ENCODE data around the gene NSFL1C. TPM values are rescaled to one million over a fixed set of nuclear protein-coding genes. Genes with fewer than 3 reads are reported as not detected.

The NSFL1C gene
- total and polyA plus RNA-seq, 2 experiments from 2014 or later, result 48.9 to 92.2 TPM

- Histone ChIP-seq H3K4me3 (no peak overlapping the region), H3F3A (replicated peaks; ENCODE audit: low read depth) (no peaks in the 10 kb centered on the region), H3K4me1 (ENCODE audit: insufficient read depth) (no peaks in the 10 kb centered on the region), H3K79me2 (replicated peaks; ENCODE audit: insufficient read depth) (no peaks in the 10 kb centered on the region), H3K4me2 (no peak overlapping the region), H3K27me3 (ENCODE audit: insufficient read depth) (no peaks in the 10 kb centered on the region), H2AFZ (no peak overlapping the region), H4K20me1 (replicated peaks; ENCODE audit: insufficient read depth) (no peaks in the 10 kb centered on the region), H3K9me2 (ENCODE audit: insufficient read depth) (no peaks in the 10 kb centered on the region), H3K36me3 (ENCODE audit: insufficient read depth) (no peaks in the 10 kb centered on the region), H3K27ac (ENCODE audit: low read depth) (no peak overlapping the region)
- Mint-ChIP-seq H3K27me3 (ENCODE audit: insufficient read depth, low read depth, poor library complexity) (peaks cover 3% of the 10 kb centered on the region), H3K4me3 (no peak overlapping the region), H3K36me3 (ENCODE audit: low read depth) (peaks cover 6% of the 10 kb centered on the region; the same call in 2 of the 3 replicates), H3K9me3 (peaks cover 20% of the 10 kb centered on the region), H3K4me1 (peaks cover 10% of the 10 kb centered on the region), H3K27ac (no peak overlapping the region)
- no peak for DNase-seq (ENCODE audit: low spot score)
- no peak for TF ChIP-seq NANOG (IDR thresholded peaks at IDR 0.05; ENCODE audit: borderline replicate concordance)
- no peak for TF ChIP-seq STAT1 (IDR thresholded peaks at IDR 0.05; ENCODE audit: unreplicated experiment)
- no peak for ATAC-seq
Measured at GRCh38 chr20:1417790-1418189, 48.9 kb downstream of the NSFL1C start.

GRCh38 chr20:1417273-1417672 is 49.4 kb downstream of the NSFL1C start:
- H3K4me3 ChIP-seq, result no peak overlapping the region
- H3K4me2 ChIP-seq, result no peak overlapping the region
- DNase-seq (ENCODE audit: low spot score) (no peak), ATAC-seq (no peak)
- H3K36me3 ChIP-seq (ENCODE audit: insufficient read depth), result no peaks in the 10 kb centered on the region
- H3K79me2 ChIP-seq (replicated peaks; ENCODE audit: insufficient read depth), result no peaks in the 10 kb centered on the region
- no peaks in the 10 kb centered on the region for H4K20me1 ChIP-seq (replicated peaks; ENCODE audit: insufficient read depth)
- no peak overlapping the region for H2AFZ ChIP-seq
- no peaks in the 10 kb centered on the region for H3K4me1 ChIP-seq (ENCODE audit: insufficient read depth)
- Mint-ChIP-seq H3K4me1 (peaks cover 10% of the 10 kb centered on the region), H3K27ac (no peak overlapping the region), H3K4me3 (no peak overlapping the region), H3K36me3 (ENCODE audit: low read depth) (peaks cover 6% of the 10 kb centered on the region; the same call in 2 of the 3 replicates), H3K27me3 (ENCODE audit: insufficient read depth, low read depth, poor library complexity) (peaks cover 3% of the 10 kb centered on the region), H3K9me3 (peaks cover 20% of the 10 kb centered on the region)
- no peaks in the 10 kb centered on the region for H3K9me2 ChIP-seq (ENCODE audit: insufficient read depth)
- no peak overlapping the region for H3K27ac ChIP-seq (ENCODE audit: low read depth)
- no peaks in the 10 kb centered on the region for H3K27me3 ChIP-seq (ENCODE audit: insufficient read depth)
- no peaks in the 10 kb centered on the region for H3F3A ChIP-seq (replicated peaks; ENCODE audit: low read depth)
- TF ChIP-seq NANOG (IDR thresholded peaks at IDR 0.05; ENCODE audit: borderline replicate concordance), result no peak
- TF ChIP-seq CREB1 (CRISPR knock-in tag; IDR thresholded peaks at IDR 0.05; ENCODE audit: low read depth), result no peak
- TF ChIP-seq EZH2 (IDR thresholded peaks at IDR 0.05; ENCODE audit: low read depth, unreplicated experiment), result no peak
- TF ChIP-seq, protein P1, sequence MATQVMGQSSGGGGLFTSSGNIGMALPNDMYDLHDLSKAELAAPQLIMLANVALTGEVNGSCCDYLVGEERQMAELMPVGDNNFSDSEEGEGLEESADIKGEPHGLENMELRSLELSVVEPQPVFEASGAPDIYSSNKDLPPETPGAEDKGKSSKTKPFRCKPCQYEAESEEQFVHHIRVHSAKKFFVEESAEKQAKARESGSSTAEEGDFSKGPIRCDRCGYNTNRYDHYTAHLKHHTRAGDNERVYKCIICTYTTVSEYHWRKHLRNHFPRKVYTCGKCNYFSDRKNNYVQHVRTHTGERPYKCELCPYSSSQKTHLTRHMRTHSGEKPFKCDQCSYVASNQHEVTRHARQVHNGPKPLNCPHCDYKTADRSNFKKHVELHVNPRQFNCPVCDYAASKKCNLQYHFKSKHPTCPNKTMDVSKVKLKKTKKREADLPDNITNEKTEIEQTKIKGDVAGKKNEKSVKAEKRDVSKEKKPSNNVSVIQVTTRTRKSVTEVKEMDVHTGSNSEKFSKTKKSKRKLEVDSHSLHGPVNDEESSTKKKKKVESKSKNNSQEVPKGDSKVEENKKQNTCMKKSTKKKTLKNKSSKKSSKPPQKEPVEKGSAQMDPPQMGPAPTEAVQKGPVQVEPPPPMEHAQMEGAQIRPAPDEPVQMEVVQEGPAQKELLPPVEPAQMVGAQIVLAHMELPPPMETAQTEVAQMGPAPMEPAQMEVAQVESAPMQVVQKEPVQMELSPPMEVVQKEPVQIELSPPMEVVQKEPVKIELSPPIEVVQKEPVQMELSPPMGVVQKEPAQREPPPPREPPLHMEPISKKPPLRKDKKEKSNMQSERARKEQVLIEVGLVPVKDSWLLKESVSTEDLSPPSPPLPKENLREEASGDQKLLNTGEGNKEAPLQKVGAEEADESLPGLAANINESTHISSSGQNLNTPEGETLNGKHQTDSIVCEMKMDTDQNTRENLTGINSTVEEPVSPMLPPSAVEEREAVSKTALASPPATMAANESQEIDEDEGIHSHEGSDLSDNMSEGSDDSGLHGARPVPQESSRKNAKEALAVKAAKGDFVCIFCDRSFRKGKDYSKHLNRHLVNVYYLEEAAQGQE (IDR thresholded peaks at IDR 0.05; ENCODE audit: unreplicated experiment), result no peak
- no peak for TF ChIP-seq CTCF (conservative IDR thresholded peaks at IDR 0.05; ENCODE audit: low read depth in 2 of 2)
- TF ChIP-seq, protein P2, sequence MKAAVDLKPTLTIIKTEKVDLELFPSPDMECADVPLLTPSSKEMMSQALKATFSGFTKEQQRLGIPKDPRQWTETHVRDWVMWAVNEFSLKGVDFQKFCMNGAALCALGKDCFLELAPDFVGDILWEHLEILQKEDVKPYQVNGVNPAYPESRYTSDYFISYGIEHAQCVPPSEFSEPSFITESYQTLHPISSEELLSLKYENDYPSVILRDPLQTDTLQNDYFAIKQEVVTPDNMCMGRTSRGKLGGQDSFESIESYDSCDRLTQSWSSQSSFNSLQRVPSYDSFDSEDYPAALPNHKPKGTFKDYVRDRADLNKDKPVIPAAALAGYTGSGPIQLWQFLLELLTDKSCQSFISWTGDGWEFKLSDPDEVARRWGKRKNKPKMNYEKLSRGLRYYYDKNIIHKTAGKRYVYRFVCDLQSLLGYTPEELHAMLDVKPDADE (IDR thresholded peaks at IDR 0.05), result no peak
- TF ChIP-seq POLR2AphosphoS5 (IDR thresholded peaks at IDR 0.05; ENCODE audit: low read depth), result no peak
- TF ChIP-seq, protein P3, sequence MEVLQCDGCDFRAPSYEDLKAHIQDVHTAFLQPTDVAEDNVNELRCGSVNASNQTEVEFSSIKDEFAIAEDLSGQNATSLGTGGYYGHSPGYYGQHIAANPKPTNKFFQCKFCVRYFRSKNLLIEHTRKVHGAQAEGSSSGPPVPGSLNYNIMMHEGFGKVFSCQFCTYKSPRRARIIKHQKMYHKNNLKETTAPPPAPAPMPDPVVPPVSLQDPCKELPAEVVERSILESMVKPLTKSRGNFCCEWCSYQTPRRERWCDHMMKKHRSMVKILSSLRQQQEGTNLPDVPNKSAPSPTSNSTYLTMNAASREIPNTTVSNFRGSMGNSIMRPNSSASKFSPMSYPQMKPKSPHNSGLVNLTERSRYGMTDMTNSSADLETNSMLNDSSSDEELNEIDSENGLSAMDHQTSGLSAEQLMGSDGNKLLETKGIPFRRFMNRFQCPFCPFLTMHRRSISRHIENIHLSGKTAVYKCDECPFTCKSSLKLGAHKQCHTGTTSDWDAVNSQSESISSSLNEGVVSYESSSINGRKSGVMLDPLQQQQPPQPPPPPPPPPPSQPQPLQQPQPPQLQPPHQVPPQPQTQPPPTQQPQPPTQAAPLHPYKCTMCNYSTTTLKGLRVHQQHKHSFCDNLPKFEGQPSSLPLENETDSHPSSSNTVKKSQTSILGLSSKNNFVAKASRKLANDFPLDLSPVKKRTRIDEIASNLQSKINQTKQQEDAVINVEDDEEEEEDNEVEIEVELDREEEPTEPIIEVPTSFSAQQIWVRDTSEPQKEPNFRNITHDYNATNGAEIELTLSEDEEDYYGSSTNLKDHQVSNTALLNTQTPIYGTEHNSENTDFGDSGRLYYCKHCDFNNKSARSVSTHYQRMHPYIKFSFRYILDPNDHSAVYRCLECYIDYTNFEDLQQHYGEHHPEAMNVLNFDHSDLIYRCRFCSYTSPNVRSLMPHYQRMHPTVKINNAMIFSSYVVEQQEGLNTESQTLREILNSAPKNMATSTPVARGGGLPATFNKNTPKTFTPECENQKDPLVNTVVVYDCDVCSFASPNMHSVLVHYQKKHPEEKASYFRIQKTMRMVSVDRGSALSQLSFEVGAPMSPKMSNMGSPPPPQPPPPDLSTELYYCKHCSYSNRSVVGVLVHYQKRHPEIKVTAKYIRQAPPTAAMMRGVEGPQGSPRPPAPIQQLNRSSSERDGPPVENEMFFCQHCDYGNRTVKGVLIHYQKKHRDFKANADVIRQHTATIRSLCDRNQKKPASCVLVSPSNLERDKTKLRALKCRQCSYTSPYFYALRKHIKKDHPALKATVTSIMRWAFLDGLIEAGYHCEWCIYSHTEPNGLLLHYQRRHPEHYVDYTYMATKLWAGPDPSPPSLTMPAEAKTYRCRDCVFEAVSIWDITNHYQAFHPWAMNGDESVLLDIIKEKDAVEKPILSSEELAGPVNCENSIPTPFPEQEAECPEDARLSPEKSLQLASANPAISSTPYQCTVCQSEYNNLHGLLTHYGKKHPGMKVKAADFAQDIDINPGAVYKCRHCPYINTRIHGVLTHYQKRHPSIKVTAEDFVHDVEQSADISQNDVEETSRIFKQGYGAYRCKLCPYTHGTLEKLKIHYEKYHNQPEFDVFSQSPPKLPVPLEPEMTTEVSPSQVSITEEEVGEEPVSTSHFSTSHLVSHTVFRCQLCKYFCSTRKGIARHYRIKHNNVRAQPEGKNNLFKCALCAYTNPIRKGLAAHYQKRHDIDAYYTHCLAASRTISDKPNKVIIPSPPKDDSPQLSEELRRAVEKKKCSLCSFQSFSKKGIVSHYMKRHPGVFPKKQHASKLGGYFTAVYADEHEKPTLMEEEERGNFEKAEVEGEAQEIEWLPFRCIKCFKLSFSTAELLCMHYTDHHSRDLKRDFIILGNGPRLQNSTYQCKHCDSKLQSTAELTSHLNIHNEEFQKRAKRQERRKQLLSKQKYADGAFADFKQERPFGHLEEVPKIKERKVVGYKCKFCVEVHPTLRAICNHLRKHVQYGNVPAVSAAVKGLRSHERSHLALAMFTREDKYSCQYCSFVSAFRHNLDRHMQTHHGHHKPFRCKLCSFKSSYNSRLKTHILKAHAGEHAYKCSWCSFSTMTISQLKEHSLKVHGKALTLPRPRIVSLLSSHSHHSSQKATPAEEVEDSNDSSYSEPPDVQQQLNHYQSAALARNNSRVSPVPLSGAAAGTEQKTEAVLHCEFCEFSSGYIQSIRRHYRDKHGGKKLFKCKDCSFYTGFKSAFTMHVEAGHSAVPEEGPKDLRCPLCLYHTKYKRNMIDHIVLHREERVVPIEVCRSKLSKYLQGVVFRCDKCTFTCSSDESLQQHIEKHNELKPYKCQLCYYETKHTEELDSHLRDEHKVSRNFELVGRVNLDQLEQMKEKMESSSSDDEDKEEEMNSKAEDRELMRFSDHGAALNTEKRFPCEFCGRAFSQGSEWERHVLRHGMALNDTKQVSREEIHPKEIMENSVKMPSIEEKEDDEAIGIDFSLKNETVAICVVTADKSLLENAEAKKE (CRISPR knock-in tag; IDR thresholded peaks at IDR 0.05), result no peak
- no peak for TF ChIP-seq EZH2phosphoT487 (IDR thresholded peaks at IDR 0.05; ENCODE audit: unreplicated experiment)
